Activated T-cell treated with anti-CD3 and anti-CD28 coated beads for 1 hour (primary cell): ENCODE results near the gene WDHD1.
A peak's percentile ranks its signal among the peaks of the same experiment; 100 is the strongest.
"Not testable (repeated sequence)": the region's sequence is repeated elsewhere in the genome, so short reads cannot be mapped to it uniquely, and the experiment has no call there.

Source experiments
- DNase-seq: peaks from one replicate; pipeline ENCODE4 v3.0.0-alpha.2; 2020; ENCODE audit warnings: low read depth

WDHD1 gene

GRCh38 chr14:54908190-54908589, 118.7 kb downstream of the WDHD1 start:
- no peak for DNase-seq

GRCh38 chr14:54906075-54906474, 120.8 kb downstream of the WDHD1 start:
- no peak for DNase-seq

GRCh38 chr14:54902521-54903420, 124.1 kb downstream of the WDHD1 start, which contains the start of gene GCH1:
Gene GCH1 (minus strand): TSS chr14:54902826. CDS start chr14:54902663, 163 bp downstream.
- DNase-seq = peak; percentile 67

GRCh38 chr14:54902143-54902520, 124.8 kb downstream of the WDHD1 start:
- peak; percentile 67 for DNase-seq

- DNase-seq = no peak
Measured at GRCh38 chr14:54901380-54902142, 125.3 kb downstream of the WDHD1 start.

- DNase-seq = no peak
Measured at GRCh38 chr14:54899573-54899972, 127.3 kb downstream of the WDHD1 start.

- not testable (repeated sequence) for DNase-seq
Measured at GRCh38 chr14:54897809-54898555, 128.9 kb downstream of the WDHD1 start.

GRCh38 chr14:54895683-54896082, 131.2 kb downstream of the WDHD1 start:
- no peak for DNase-seq

- no peak for DNase-seq
Measured at GRCh38 chr14:54894995-54895394, 131.9 kb downstream of the WDHD1 start.

- no peak for DNase-seq
Measured at GRCh38 chr14:54893151-54893760, 133.6 kb downstream of the WDHD1 start.

GRCh38 chr14:54891471-54892245, 135.2 kb downstream of the WDHD1 start:
- DNase-seq = no peak

- no peak for DNase-seq
Measured at GRCh38 chr14:54890788-54891187, 136.1 kb downstream of the WDHD1 start.

- no peak for DNase-seq
Measured at GRCh38 chr14:54889919-54890318, 137.0 kb downstream of the WDHD1 start.
